ENCODE measurements around the gene TYW3.
A peak's percentile ranks its signal among the peaks of the same experiment; 100 is the strongest.

Gene TYW3

GRCh38 chr1:74732960-74733603 lies at the start of gene TYW3, which contains the start of gene CRYZ:
TSS of gene TYW3 (plus strand) at chr1:74733152. CDS start at chr1:74733245, 93 bp downstream.
TSS of gene CRYZ (minus strand) at chr1:74733050. CDS start at chr1:74724821, 8,229 bp downstream.
- DNase-seq: peak; percentile 69

GRCh38 chr1:74683656-74684055 lies 49.3 kb upstream of the TYW3 start:
- DNase-seq: no peak

- no peak for DNase-seq
Observed at GRCh38 chr1:74684301-74684700, 48.7 kb upstream of the TYW3 start.

GRCh38 chr1:74686928-74687327 lies 46.0 kb upstream of the TYW3 start:
- DNase-seq: no peak

GRCh38 chr1:74689621-74690363 lies 43.2 kb upstream of the TYW3 start:
- DNase-seq: peak; percentile 29

- no peak for DNase-seq
Observed at GRCh38 chr1:74690364-74690696, 42.6 kb upstream of the TYW3 start.

GRCh38 chr1:74690909-74691308 lies 42.0 kb upstream of the TYW3 start:
- DNase-seq: no peak

- DNase-seq: no peak
Observed at GRCh38 chr1:74693473-74693872, 39.5 kb upstream of the TYW3 start.

GRCh38 chr1:74697832-74698231 lies 35.1 kb upstream of the TYW3 start:
- DNase-seq: no peak

GRCh38 chr1:74699331-74699730 lies 33.6 kb upstream of the TYW3 start:
- no peak for DNase-seq

GRCh38 chr1:74703386-74704182 lies 29.4 kb upstream of the TYW3 start:
- DNase-seq: no peak

- DNase-seq: no peak
Observed at GRCh38 chr1:74712881-74713280, 20.1 kb upstream of the TYW3 start.

GRCh38 chr1:74713849-74714248 lies 19.1 kb upstream of the TYW3 start:
- DNase-seq: no peak

GRCh38 chr1:74714429-74715235 lies 18.3 kb upstream of the TYW3 start:
- DNase-seq: no peak

- no peak for DNase-seq
Observed at GRCh38 chr1:74715236-74715502, 17.8 kb upstream of the TYW3 start.

GRCh38 chr1:74715806-74716205 lies 17.1 kb upstream of the TYW3 start:
- no peak for DNase-seq

GRCh38 chr1:74716822-74717221 lies 16.1 kb upstream of the TYW3 start:
- no peak for DNase-seq

- DNase-seq: no peak
Observed at GRCh38 chr1:74717626-74718025, 15.3 kb upstream of the TYW3 start.

- no peak for DNase-seq
Observed at GRCh38 chr1:74726063-74726462, 6.9 kb upstream of the TYW3 start.

GRCh38 chr1:74728736-74729135 lies 4.2 kb upstream of the TYW3 start:
- no peak for DNase-seq

GRCh38 chr1:74729741-74730478 lies 3.0 kb upstream of the TYW3 start:
- DNase-seq: no peak

GRCh38 chr1:74731399-74732052 lies 1.4 kb upstream of the TYW3 start:
- no peak for DNase-seq

Measured in activated T-cell treated with anti-CD3 and anti-CD28 coated beads for 4 hours (primary cell).